ENCODE results near the gene RTL1.

RTL1 gene

GRCh38 chr14:100903672-100904185 lies at the start of gene RTL1:
Gene RTL1 (minus strand): TSS chr14:100903722. CDS start chr14:100884788, 18,934 bp downstream.
- no peak for DNase-seq (ENCODE audit: low read depth)

- DNase-seq (ENCODE audit: low read depth), result peak; percentile 45
Observed at GRCh38 chr14:100950024-100950423, 46.5 kb upstream of the RTL1 start.

- no peak for DNase-seq (ENCODE audit: low read depth)
Observed at GRCh38 chr14:100944052-100944451, 40.5 kb upstream of the RTL1 start.

GRCh38 chr14:100930270-100930669 lies 26.7 kb upstream of the RTL1 start:
- DNase-seq (ENCODE audit: low read depth), result no peak

GRCh38 chr14:100915560-100915959 lies 12.0 kb upstream of the RTL1 start:
- DNase-seq (ENCODE audit: low read depth), result no peak

DNA sequence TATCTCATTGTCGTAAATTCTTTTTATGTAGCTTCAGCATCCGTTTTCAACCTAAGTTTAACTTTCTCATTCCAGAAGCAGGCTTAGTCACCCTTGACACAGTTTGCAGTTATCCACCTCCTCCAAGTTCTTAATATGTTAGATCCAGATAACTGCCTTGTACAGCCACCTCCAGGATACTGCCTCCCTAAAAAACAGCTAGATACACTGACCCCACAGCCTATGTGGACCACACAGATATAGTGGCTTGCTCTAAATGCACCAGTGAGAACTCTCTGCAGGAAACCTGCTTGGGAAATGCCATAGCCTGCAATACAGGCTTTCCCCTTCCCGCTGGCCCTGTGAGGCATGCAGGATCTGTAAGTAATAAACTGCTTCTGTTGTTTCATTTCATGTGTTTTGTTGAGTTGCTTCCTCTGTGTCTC lies 11.1 kb upstream of the RTL1 start:
- DNase-seq (ENCODE audit: low read depth), result peak; percentile 64

DNA sequence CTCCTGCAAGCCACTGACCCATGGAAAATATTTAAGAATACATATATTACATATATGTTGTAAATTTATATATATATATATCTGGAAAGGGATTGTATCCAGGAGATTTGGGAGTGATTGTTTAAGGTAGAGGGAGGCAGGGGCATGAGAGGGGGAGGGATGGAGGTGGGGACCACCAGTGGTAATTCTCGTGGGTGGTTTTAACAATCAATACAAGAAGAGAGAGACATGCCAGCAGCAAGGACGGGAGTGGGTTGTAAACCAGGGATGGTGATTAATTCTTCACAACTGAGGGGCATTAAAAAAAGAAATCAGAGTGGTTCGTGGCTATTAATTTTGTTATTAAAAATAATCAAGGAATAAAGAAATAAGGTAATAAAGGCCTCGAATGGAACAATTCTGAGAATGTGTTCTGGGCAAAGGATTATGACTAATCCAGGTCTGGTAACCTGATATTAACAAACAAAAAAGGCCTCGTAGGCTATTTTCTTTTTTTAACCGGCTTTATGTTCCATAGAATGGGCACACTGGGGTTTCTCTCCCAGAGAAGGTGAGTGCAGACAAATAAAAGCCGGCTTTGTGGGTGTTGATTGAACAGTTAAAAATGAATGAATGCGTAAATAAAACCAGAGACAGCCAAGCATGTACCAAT lies 8.3 kb upstream of the RTL1 start:
- DNase-seq (ENCODE audit: low read depth), result peak; percentile 39

GRCh38 chr14:100910888-100911664 lies 7.6 kb upstream of the RTL1 start:
- DNase-seq (ENCODE audit: low read depth), result no peak

- DNase-seq (ENCODE audit: low read depth), result no peak
Observed at GRCh38 chr14:100909439-100909838, 5.9 kb upstream of the RTL1 start.

DNA sequence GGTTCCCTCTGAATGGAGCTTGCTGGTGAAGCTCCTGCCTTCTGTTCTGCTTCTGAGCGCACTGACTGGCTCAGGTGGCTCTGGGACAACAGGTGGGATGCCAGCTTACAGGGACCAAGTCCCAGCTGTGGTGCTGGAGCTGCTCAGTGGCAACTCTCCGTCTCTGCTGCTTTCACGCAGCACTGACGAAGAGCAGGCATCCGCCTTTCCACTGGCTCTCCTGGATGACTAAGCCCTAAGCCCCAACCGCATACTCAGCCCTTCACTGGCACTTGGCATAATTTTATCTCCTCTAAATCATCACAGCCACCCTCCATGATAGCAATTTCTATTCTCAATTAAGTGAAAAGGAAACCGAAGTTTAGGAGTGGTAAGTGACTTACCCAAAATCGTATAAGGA lies 3.7 kb upstream of the RTL1 start:
- no peak for DNase-seq (ENCODE audit: low read depth)

DNA sequence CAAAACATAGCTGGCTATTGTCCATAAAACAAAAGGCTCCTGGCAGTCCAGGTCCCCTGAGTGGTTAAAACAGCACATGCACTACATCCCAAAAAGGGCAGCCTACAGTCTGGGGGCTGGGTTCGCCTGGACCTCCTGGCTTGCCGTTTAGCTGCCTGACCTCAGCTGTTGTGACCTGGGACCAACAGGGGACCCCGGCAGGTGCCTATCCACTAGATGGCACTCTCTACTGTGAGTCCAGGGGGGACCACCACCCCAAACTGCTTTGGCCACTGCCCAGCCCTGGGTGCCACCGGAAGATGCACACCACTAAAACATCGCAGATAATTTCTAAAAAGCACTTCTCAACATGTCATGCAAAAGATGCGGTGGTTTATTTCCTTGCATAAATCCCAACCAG lies 2.9 kb upstream of the RTL1 start:
- no peak for DNase-seq (ENCODE audit: low read depth)

DNA sequence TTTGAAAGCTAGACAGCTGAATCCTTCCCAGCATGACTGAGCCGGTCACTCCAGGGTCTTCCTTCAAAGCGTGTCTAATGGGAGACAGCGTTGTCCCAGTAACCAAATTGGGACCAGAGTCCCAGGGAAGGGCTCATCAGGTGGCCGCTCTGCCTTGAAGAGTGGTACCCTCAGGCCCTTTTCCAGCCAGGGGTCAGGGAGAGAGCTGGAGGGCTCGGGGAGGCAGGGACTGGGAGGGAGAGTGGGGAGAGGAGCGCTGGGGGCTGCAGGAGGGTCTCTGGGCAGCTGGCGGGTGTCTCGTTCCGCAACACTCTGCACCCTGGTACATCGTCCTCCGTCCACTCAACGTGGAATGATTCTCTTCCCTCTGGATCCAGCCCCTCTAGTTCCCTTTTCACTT lies 1.6 kb upstream of the RTL1 start:
- no peak for DNase-seq (ENCODE audit: low read depth)

DNA sequence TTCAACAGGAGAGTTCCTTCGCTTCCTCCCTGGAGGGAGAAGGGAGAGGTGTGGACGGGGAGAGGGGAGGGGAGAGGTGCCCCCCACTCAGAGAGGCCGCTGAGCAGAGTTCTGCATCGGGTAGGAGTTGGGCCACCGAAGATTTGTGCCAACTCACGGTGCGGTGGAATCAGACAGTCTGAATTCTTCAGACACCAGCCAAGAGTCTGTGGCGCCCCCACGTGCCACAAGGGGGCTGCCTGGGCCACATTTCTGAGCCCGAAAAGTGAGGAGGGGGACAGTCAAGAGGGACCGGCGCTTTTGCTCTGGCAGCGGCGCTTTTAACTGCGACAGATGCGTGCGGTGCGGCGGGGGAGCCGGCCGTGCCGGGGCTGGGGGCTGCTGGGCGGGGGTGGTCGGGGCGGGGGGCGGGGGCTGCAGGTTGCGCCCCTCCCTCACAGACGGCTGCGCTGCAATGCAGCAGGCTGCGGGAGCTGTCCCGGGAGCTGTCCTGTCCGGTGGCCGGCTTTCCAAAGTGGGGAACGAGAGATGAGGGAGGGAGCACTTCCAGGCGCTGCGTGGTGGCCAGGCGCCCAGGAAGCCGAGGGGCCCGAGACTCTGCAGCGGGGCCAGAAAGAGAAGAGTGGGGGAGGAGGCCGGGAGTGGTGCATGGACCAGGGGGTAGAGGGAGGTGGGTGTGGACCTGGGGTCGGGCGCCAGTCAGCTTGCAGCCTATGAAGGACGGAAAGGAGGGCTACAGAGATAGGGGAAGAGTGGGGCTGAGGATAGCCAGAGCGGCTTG lies 975 bp upstream of the RTL1 start:
- DNase-seq (ENCODE audit: low read depth), result peak; percentile 17

- no peak for DNase-seq (ENCODE audit: low read depth)
Observed at GRCh38 chr14:100903134-100903468, 421 bp downstream of the RTL1 start.

- DNase-seq (ENCODE audit: low read depth), result no peak
Observed at GRCh38 chr14:100902295-100903133, 1.0 kb downstream of the RTL1 start.

- DNase-seq (ENCODE audit: low read depth), result no peak
Observed at GRCh38 chr14:100901391-100902183, 1.9 kb downstream of the RTL1 start.

DNA sequence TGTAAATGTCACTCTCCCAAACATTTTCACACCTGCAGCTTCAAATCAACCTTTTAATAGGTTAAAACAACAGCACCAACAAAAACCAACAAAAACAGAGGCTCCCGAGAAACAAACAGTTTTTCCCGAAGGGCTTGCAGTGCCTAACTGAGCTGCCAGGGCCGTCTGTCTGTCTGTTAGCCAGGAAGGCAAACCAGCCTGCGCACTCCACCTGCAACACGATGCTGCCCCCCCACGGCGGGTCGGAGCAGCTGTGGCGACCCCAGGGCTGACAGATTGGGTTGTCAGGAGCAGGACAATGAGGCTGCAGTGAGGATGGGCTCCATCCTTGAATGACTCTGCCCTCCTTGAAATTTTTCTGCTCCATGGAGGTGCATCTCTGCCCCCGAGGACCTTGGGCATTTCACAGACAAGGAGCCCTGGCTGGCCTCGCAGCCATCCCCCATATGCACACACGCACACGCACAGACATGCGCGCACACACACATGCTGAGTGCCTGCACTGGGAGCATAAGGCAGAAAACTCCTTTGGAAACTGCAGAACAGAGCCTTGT lies 2.6 kb downstream of the RTL1 start:
- DNase-seq (ENCODE audit: low read depth), result no peak

DNA sequence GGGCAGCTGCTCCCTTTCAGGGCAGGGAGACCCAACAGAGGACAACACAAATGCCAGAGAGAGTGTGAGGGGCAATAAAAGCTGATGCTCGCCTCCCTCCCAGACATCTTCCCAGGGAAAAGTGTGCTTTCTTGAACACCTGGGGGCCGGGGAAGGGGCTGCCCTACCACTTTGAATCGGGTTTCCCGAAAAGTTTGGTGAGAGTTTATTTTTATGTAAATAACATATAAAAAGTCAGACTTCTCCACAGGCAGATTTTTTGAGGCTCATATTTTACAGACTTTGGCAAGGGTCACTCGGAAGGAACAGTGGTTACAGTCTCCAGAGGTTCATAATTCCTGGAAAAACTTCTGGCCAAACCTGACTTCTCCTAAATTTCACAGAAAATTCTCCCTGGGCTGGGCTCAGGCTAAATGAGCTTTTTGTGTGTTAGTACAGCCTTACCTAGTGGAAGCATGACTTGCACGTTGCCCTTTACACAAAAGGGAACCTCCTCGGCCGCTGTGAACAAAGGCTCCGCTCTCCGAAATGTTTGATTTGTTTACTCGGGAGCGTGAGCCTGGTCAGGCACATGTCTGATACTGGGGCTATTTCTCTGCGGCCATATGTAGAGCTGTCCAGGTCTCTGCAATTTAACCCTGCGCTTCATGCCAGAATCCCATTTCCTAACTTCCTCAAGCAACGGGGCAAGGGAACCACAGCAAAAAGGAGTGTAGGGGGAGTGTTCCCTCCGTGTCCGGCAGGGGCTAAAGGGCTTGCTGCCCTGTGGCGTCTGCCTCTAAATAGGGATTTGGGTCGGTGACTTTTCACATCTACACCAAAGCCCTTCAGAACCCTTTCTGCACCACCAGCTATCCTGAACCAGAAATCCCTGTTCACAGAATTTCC lies 3.4 kb downstream of the RTL1 start:
- no peak for DNase-seq (ENCODE audit: low read depth)
